Stimulated activated naive B cell treated with anti-CD40 and anti-IgM and Interleukin-4, amounts not matched to agents 10 μg/mL and 1 μg/mL and 100 μg/mL, for 72 hours (primary cell): Measurements from ENCODE around the gene RNPEPL1.

Source experiments
- ATAC-seq, 2 donors: fragments of 150-1000 bp; cut with Tn5 transposase; replicated peaks; 2 replicates each; pipeline ENCODE4 v1.10.0; 2021; ENCODE audit warnings: moderate library complexity in 1 of 2
- DNase-seq: peaks from one replicate; pipeline ENCODE4 v3.0.0; 2021
- H3K27ac Mint-ChIP-seq: one replicate; pipeline ENCODE4 v1.8.0; 2022; ENCODE audit warnings: mild to moderate bottlenecking, mixed read lengths
- H3K27me3 Mint-ChIP-seq, 2 donors: one replicate each; pipeline ENCODE4 v1.8.0; 2022; ENCODE audit warnings: mixed read lengths in 2 of 2
- H3K36me3 Mint-ChIP-seq, 2 donors: one replicate each; pipeline ENCODE4 v1.8.0; 2022; ENCODE audit warnings: mixed read lengths in 2 of 2, mild to moderate bottlenecking in 1 of 2
- H3K4me1 Mint-ChIP-seq, 2 donors: one replicate each; pipeline ENCODE4 v1.8.0; 2022; ENCODE audit warnings: mixed read lengths in 2 of 2, mild to moderate bottlenecking in 1 of 2
- H3K4me3 Mint-ChIP-seq, 2 donors: one replicate each; pipeline ENCODE4 v1.8.0; 2022; ENCODE audit warnings: mild to moderate bottlenecking in 2 of 2, mixed read lengths in 2 of 2, moderate library complexity in 1 of 2
- H3K9me3 Mint-ChIP-seq, 2 donors: one replicate each; pipeline ENCODE4 v1.8.0; 2022; ENCODE audit warnings: mixed read lengths in 2 of 2, mild to moderate bottlenecking in 1 of 2

Gene RNPEPL1

GRCh38 chr2:240565333-240566202, 2.7 kb upstream of the RNPEPL1 start:
- H3K36me3 Mint-ChIP-seq = peaks cover 12 to 26% of the 10 kb centered on the region in 2 donors
- H3K27me3 Mint-ChIP-seq = no peaks in the 10 kb centered on the region
- DNase-seq (peak; percentile 88), ATAC-seq (peak; percentile 58 to 62)
- H3K9me3 Mint-ChIP-seq = no peaks in the 10 kb centered on the region
- peak overlapping the region; percentile 95 to 96 for H3K4me3 Mint-ChIP-seq
- peak overlapping the region; percentile 97 for H3K27ac Mint-ChIP-seq
- peaks cover 44 to 74% of the 10 kb centered on the region in 2 donors for H3K4me1 Mint-ChIP-seq

GRCh38 chr2:240566203-240567136, 1.8 kb upstream of the RNPEPL1 start:
- Mint-ChIP-seq H3K27ac (peak overlapping the region; percentile 97), H3K4me3 (peak overlapping the region; percentile 95 to 96), H3K9me3 (no peaks in the 10 kb centered on the region), H3K27me3 (no peaks in the 10 kb centered on the region), H3K36me3 (peaks cover 17 to 30% of the 10 kb centered on the region in 2 donors), H3K4me1 (peaks cover 49 to 79% of the 10 kb centered on the region in 2 donors)
- ATAC-seq = peak; percentile 64 to 66
- DNase-seq = peak; percentile 82

- H3K4me3 Mint-ChIP-seq = peak overlapping the region; percentile 95 to 96
- no peak for DNase-seq
- H3K27me3 Mint-ChIP-seq = no peaks in the 10 kb centered on the region
- ATAC-seq = no peak
- peak overlapping the region; percentile 90 for H3K27ac Mint-ChIP-seq
- no peaks in the 10 kb centered on the region for H3K9me3 Mint-ChIP-seq
- peaks cover 44 to 78% of the 10 kb centered on the region in 2 donors for H3K4me1 Mint-ChIP-seq
- H3K36me3 Mint-ChIP-seq = peaks cover 17 to 26% of the 10 kb centered on the region in 2 donors
Measured at GRCh38 chr2:240567137-240567871, 980 bp upstream of the RNPEPL1 start.

- H3K27me3 Mint-ChIP-seq = no peaks in the 10 kb centered on the region
- H3K9me3 Mint-ChIP-seq = no peaks in the 10 kb centered on the region
- peaks cover 44 to 74% of the 10 kb centered on the region in 2 donors for H3K4me1 Mint-ChIP-seq
- H3K36me3 Mint-ChIP-seq = peaks cover 16 to 17% of the 10 kb centered on the region in 2 donors
- H3K27ac Mint-ChIP-seq = peak overlapping the region; percentile 94
- ATAC-seq (peak; percentile 4 to 22), DNase-seq (peak; percentile 34)
- H3K4me3 Mint-ChIP-seq = peak overlapping the region; percentile 87 to 89
Measured at GRCh38 chr2:240568678-240569522, 616 bp downstream of the RNPEPL1 start.

- H3K27ac Mint-ChIP-seq = no peak overlapping the region
- H3K36me3 Mint-ChIP-seq = peaks cover 12 to 15% of the 10 kb centered on the region in 2 donors
- ATAC-seq (no peak), DNase-seq (no peak)
- peak overlapping the region; percentile 87 to 89 for H3K4me3 Mint-ChIP-seq
- no peaks in the 10 kb centered on the region for H3K27me3 Mint-ChIP-seq
- peaks cover 40 to 68% of the 10 kb centered on the region in 2 donors for H3K4me1 Mint-ChIP-seq
- H3K9me3 Mint-ChIP-seq = no peaks in the 10 kb centered on the region
Measured at GRCh38 chr2:240569523-240569997, 1.3 kb downstream of the RNPEPL1 start.

GRCh38 chr2:240569998-240570530, 1.8 kb downstream of the RNPEPL1 start:
- H3K27me3 Mint-ChIP-seq = no peaks in the 10 kb centered on the region
- H3K9me3 Mint-ChIP-seq = no peaks in the 10 kb centered on the region
- peak overlapping the region in 1 of 2 donors; percentile 16 for H3K4me3 Mint-ChIP-seq
- no peak for DNase-seq
- no peak overlapping the region for H3K27ac Mint-ChIP-seq
- ATAC-seq = no peak
- peaks cover 36 to 63% of the 10 kb centered on the region in 2 donors for H3K4me1 Mint-ChIP-seq
- peaks cover 13% of the 10 kb centered on the region in 2 donors for H3K36me3 Mint-ChIP-seq

GRCh38 chr2:240570531-240571313, 2.4 kb downstream of the RNPEPL1 start:
- Mint-ChIP-seq H3K27ac (peak overlapping the region; percentile 32), H3K36me3 (peaks cover 16 to 17% of the 10 kb centered on the region in 2 donors), H3K4me1 (peaks cover 30 to 56% of the 10 kb centered on the region in 2 donors), H3K27me3 (no peaks in the 10 kb centered on the region), H3K9me3 (no peaks in the 10 kb centered on the region), H3K4me3 (peak overlapping the region in 1 of 2 donors; percentile 2)
- DNase-seq = no peak
- no peak for ATAC-seq

GRCh38 chr2:240571314-240571973, 3.2 kb downstream of the RNPEPL1 start:
- Mint-ChIP-seq H3K4me1 (peaks cover 29 to 49% of the 10 kb centered on the region in 2 donors), H3K4me3 (peak overlapping the region in 1 of 2 donors; percentile 2), H3K27ac (no peak overlapping the region), H3K36me3 (peaks cover 17 to 18% of the 10 kb centered on the region in 2 donors), H3K27me3 (no peaks in the 10 kb centered on the region), H3K9me3 (no peaks in the 10 kb centered on the region)
- no peak for DNase-seq
- no peak for ATAC-seq

GRCh38 chr2:240572141-240573031, 4.1 kb downstream of the RNPEPL1 start:
- Mint-ChIP-seq H3K4me3 (no peak overlapping the region), H3K9me3 (no peaks in the 10 kb centered on the region), H3K4me1 (peaks cover 24 to 40% of the 10 kb centered on the region in 2 donors), H3K27me3 (no peaks in the 10 kb centered on the region), H3K36me3 (peaks cover 17 to 20% of the 10 kb centered on the region in 2 donors), H3K27ac (no peak overlapping the region)
- ATAC-seq = no peak
- DNase-seq = no peak

- peaks cover 18 to 24% of the 10 kb centered on the region in 2 donors for H3K36me3 Mint-ChIP-seq
- H3K27me3 Mint-ChIP-seq = no peaks in the 10 kb centered on the region
- H3K27ac Mint-ChIP-seq = no peak overlapping the region
- no peak for ATAC-seq
- DNase-seq = no peak
- peaks cover 20 to 36% of the 10 kb centered on the region in 2 donors for H3K4me1 Mint-ChIP-seq
- no peaks in the 10 kb centered on the region for H3K9me3 Mint-ChIP-seq
- no peak overlapping the region for H3K4me3 Mint-ChIP-seq
Measured at GRCh38 chr2:240573071-240573515, 4.8 kb downstream of the RNPEPL1 start.
